Endothelial cell of umbilical vein (primary cell): ENCODE results near the gene ADAM17. TPM values are rescaled to one million over a fixed set of nuclear protein-coding genes. Genes with fewer than 3 reads are reported as not detected.

Source experiments
- BruUV-seq: library from RNA; stranded (reverse); fragments of 400-500 nt; replicated peaks from 2 replicates; lab custom pipeline; 2021; lab: Mats Ljungman, UMichigan
- CTCF ChIA-PET: fragments of 300-600, 350-600 bp; sonication (Branson Sonifier 250); formaldehyde crosslinking; loops from one replicate; lab custom pipeline; 2021; ENCODE audit warnings: antibody characterized with exemption, inconsistent platforms; lab: Charles Lee
- POLR2A ChIA-PET: fragments of 300-600, 350-600 bp; sonication (Branson Sonifier 250); formaldehyde crosslinking; loops from one replicate; lab custom pipeline; 2021; ENCODE audit warnings: antibody characterized with exemption, inconsistent platforms; lab: Charles Lee
- DNase-seq: peaks from one replicate; pipeline ENCODE4 v3.0.0-alpha.2; 2011; ENCODE audit warnings: low read depth, low spot score
- FAIRE-seq: peaks from 2 replicates; lab custom pipeline; 2011; peaks lifted over from hg19 to GRCh38; lab: Jason Lieb, UNC
- H2AFZ ChIP-seq: 2 replicates; pipeline ENCODE4 v1.6.0; 2012; ENCODE audit warnings: low read depth, low read length, control low read depth, inconsistent platforms
- H3K27ac ChIP-seq: 2 replicates; pipeline ENCODE4 v1.5.1; 2011; ENCODE audit warnings: low read depth, mild to moderate bottlenecking, control low read depth, low read length, moderate library complexity; ENCODE audit not compliant: insufficient read depth
- H3K27me3 ChIP-seq, 2 experiments: 2 replicates each; pipeline versions ENCODE4 v1.6.0 to v1.6.1; 2011; ENCODE audit warnings: low read length in 2 of 2, mixed read lengths in 1 of 2; ENCODE audit not compliant: control insufficient read depth in 2 of 2, insufficient read depth in 2 of 2
- H3K36me3 ChIP-seq, 2 experiments: 2 replicates in 1 of 2; 3 replicates in 1 of 2; pipeline ENCODE4 v1.5.1; 2011; ENCODE audit warnings: low read length in 2 of 2, mild to moderate bottlenecking in 1 of 2, moderate library complexity in 1 of 2; ENCODE audit not compliant: control insufficient read depth in 2 of 2, insufficient read depth in 2 of 2; ENCODE audit errors: extremely low read depth in 1 of 2
- H3K4me1 ChIP-seq: 3 replicates; pipeline ENCODE4 v1.5.1; 2011; ENCODE audit warnings: mild to moderate bottlenecking, low read length; ENCODE audit not compliant: control insufficient read depth, insufficient read depth; ENCODE audit errors: extremely low read depth
- H3K4me2 ChIP-seq: 2 replicates; pipeline ENCODE4 v1.6.1; 2011; ENCODE audit warnings: low read length, control low read depth, mixed read lengths; ENCODE audit not compliant: insufficient read depth
- H3K4me3 ChIP-seq, 3 experiments: fragments of 200-600 bp in 1 of 3; sonication (generic), shearing (Covaris generic) in 1 of 3; replicated peaks in 1 of 3; 2 replicates each; pipeline ENCODE4 v1.5.1; 2011 to 2016; ENCODE audit warnings: control low read depth in 3 of 3, low read length in 3 of 3, mild to moderate bottlenecking in 2 of 3, inconsistent platforms in 1 of 3, low read depth in 1 of 3, moderate library complexity in 1 of 3; ENCODE audit not compliant: insufficient read depth in 1 of 3
- H3K79me2 ChIP-seq: 2 replicates; pipeline ENCODE4 v1.6.0; 2012; ENCODE audit warnings: low read length, inconsistent platforms; ENCODE audit not compliant: control insufficient read depth, insufficient read depth
- H3K9ac ChIP-seq: replicated peaks from 2 replicates; pipeline ENCODE3; 2011; ENCODE audit warnings: low read length, control low read depth; ENCODE audit not compliant: insufficient read depth; ENCODE audit errors: extremely low read depth
- H3K9me1 ChIP-seq: replicated peaks from 3 replicates; pipeline ENCODE4 v1.6.0; 2011; ENCODE audit warnings: mild to moderate bottlenecking, low read length; ENCODE audit not compliant: control insufficient read depth, insufficient read depth; ENCODE audit errors: extremely low read depth
- H3K9me3 ChIP-seq: replicated peaks from 2 replicates; pipeline ENCODE4 v1.5.1; 2012; ENCODE audit warnings: low read length, inconsistent platforms; ENCODE audit not compliant: control insufficient read depth, insufficient read depth
- H4K20me1 ChIP-seq: replicated peaks from 2 replicates; pipeline ENCODE3; 2011; ENCODE audit warnings: mild to moderate bottlenecking, low read length; ENCODE audit not compliant: control insufficient read depth, insufficient read depth; ENCODE audit errors: extremely low read depth
- FOS ChIP-seq: IDR thresholded peaks from 2 replicates; pipeline ENCODE4 v1.6.1; 2011; ENCODE audit warnings: mild to moderate bottlenecking, low read length, moderate library complexity, borderline replicate concordance; ENCODE audit not compliant: insufficient read depth
- MYC ChIP-seq: IDR thresholded peaks from one replicate; pipeline ENCODE4 v1.6.1; 2011; ENCODE audit warnings: mild to moderate bottlenecking, low read depth, low read length
- POLR2A ChIP-seq: IDR thresholded peaks from 2 replicates; pipeline ENCODE4 v1.6.1; 2012; ENCODE audit warnings: low read depth, mild to moderate bottlenecking, control low read depth, low read length
- POLR2AphosphoS5 ChIP-seq: IDR thresholded peaks from 2 replicates; pipeline ENCODE4 v1.6.1; 2012; ENCODE audit warnings: low read depth, mild to moderate bottlenecking, control low read depth, low read length, moderate library complexity; ENCODE audit not compliant: insufficient read depth
- dilution Hi-C: fragments of 300-500 bp; cut with MboI; formaldehyde crosslinking; loops from one replicate; pipeline ENCODE4 v1.15.0; 2019; ENCODE audit warnings: low sequenced_read_pairs; ENCODE audit not compliant: extremely low pct_ligation_motif_present
- intact Hi-C: fragments of 100-400 bp; cut with micrococcal nuclease; formaldehyde crosslinking; loops from one replicate; pipeline ENCODE4 v1.10.0; 2022
- polyA plus RNA-seq, 4 experiments: library from polyadenylated mRNA; depleted of rRNA in 3 of 4; stranded (reverse) in 3 of 4; unstranded in 1 of 4; fragments of >200 nt; gene quantifications; 2 replicates each; pipeline versions ENCODE4 v1.2.1 to v1.2.3, GENCODE V29; 2011 to 2012; ENCODE audit warnings: missing spikeins in 1 of 4
- total RNA-seq: library from RNA; stranded (reverse); gene quantifications from 2 replicates; pipeline ENCODE4 v1.2.3, GENCODE V29; 2021
- TF ChIP-seq, protein P1 (sequence below): IDR thresholded peaks from 2 replicates; pipeline ENCODE4 v1.6.1; 2011; ENCODE audit not compliant: insufficient read depth, insufficient read length

ADAM17 gene
- total and polyA plus RNA-seq, 2 donors (not counting 3 experiments of a cell fraction or from before 2014, with no cell fraction given), result 10.6 to 57.1 TPM

DNA sequence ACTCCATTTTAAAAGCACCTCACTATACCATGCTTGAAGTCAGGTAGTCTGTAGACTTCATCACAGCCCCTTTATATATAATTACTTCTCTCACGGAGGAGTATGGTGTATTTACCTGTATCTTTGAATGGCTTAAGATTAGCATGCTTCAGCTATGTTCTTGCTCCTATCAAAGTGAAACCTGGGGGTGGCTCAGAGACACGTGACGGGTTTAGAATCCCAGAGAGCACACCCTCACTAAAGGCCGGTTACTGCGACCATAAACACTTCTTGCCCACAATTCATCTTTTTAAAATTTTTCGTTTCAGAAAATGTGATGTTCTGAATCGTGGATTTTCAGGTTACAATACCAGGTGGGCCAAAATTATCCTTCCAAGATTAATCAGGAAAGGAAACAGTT is 77.7 kb downstream of the ADAM17 start:
- Histone ChIP-seq H3K27me3 (no peaks in the 10 kb centered on the region), H4K20me1 (no peaks in the 10 kb centered on the region), H2AFZ (no peak overlapping the region), H3K9me3 (no peaks in the 10 kb centered on the region), H3K79me2 (peaks cover 17% of the 10 kb centered on the region), H3K4me1 (peaks cover 10% of the 10 kb centered on the region), H3K9me1 (no peaks in the 10 kb centered on the region), H3K36me3 (peaks cover 8 to 17% of the 10 kb centered on the region in 2 experiments), H3K9ac (no peak overlapping the region), H3K27ac (no peak overlapping the region), H3K4me3 (no peak overlapping the region), H3K4me2 (no peak overlapping the region)
- TF ChIP-seq MYC, result no peak
- TF ChIP-seq POLR2AphosphoS5, result no peak
- intact Hi-C loops (no loop called here), dilution Hi-C loops (no loop called here)
- ChIA-PET CTCF (interaction anchor here (1.0 kb wide), 1 partner anchor 79 kb away, joined by 5 read pairs; no protein-coding TSS in a partner anchor), POLR2A (no interaction called here)
- no TSS peak for BruUV-seq
- peak; percentile 8 for FAIRE-seq
- no peak for DNase-seq

DNA sequence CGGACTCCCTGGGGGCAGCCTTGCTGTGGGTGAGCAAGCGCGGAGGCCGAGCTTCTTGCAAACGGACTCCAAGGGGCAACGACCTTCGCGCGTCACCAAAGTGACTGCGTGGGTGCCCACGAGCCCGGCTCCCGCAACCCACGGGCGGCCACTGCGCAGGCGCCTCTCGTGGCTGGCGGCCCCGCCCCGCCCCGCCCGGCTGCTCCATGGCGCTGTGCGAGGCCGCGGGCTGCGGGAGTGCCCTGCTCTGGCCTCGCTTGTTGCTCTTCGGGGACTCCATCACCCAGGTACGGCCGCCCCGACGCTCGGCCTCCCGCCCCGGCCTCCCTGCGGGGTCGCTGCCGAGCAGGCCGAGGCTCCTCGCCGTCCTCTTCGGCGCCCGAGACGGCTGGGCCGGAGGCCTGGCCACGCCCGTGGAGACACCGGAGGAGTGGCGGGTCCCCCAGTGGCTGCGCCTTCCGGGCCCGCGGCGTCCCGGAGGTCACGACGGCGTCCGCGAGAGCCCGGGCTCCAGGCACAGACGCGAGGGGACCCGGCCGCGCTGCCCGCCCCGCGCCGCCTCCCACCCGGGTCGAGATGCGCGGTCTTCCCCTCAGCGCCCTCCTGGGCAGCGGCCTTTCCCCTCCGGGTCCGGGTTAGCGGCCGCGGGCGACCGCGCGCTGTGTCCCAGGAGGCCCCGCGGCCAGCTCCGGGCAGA is 81.1 kb downstream of the ADAM17 start, which contains the start of gene IAH1:
TSS of gene IAH1 (plus strand) at position 191 of the 697 bp plus-strand sequence. CDS start at position 207, 16 bp downstream.
- H3K9ac ChIP-seq, result peak within 1 kb of the TSS; percentile 90
- peak within 1 kb of the TSS; percentile 81 for H2AFZ ChIP-seq
- H3K36me3 ChIP-seq, result peaks cover 0 to 2% of the 10 kb centered on the region in 2 experiments
- FAIRE-seq, result no peak
- dilution Hi-C loops, result no loop called here
- peak; percentile 60 for DNase-seq
- ChIA-PET POLR2A (interaction anchor here (0.7 kb wide), 1 partner anchor 31 kb away, joined by 4 read pairs; no protein-coding TSS in a partner anchor), CTCF (interaction anchor here (0.9 to 2.3 kb wide), 3 partner anchors 8 to 339 kb away, joined by 3 to 7 read pairs (median 5); no protein-coding TSS in a partner anchor)
- peak within 1 kb of the TSS; percentile 54 to 86 (median 73) for H3K4me3 ChIP-seq
- TF ChIP-seq FOS (no peak), POLR2AphosphoS5 (peak; percentile 76), POLR2A (peak; percentile 66)
- TF ChIP-seq, protein P1, sequence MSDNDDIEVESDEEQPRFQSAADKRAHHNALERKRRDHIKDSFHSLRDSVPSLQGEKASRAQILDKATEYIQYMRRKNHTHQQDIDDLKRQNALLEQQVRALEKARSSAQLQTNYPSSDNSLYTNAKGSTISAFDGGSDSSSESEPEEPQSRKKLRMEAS, result no peak
- peak within 1 kb of the TSS; percentile 70 for H3K27ac ChIP-seq
- no peaks in the 10 kb centered on the region for H3K9me3 ChIP-seq
- peaks cover 7% of the 10 kb centered on the region for H3K4me1 ChIP-seq
- H4K20me1 ChIP-seq, result no peaks in the 10 kb centered on the region
- no TSS peak for BruUV-seq
- H3K79me2 ChIP-seq, result peaks cover 17% of the 10 kb centered on the region
- no peaks in the 10 kb centered on the region for H3K27me3 ChIP-seq
- intact Hi-C loops, result loop anchor here (1.0 to 5.0 kb wide), 3 partner anchors 51 to 332 kb away; partner anchors contain the start of genes CPSF3 and ITGB1BP1
- H3K9me1 ChIP-seq, result no peaks in the 10 kb centered on the region
- peak within 1 kb of the TSS; percentile 90 for H3K4me2 ChIP-seq
